HepG2 (cell line): Measurements from ENCODE around the gene INHBE. TPM values are rescaled to one million over a fixed set of nuclear protein-coding genes. Genes with fewer than 3 reads are reported as not detected.

Experiments
- HMG20A ChIP-seq: IDR thresholded peaks from 2 replicates; pipeline ENCODE4 v1.6.1; 2016; ENCODE audit warnings: borderline replicate concordance
- HNRNPLL ChIP-seq: fragments of 200-400 bp; formaldehyde crosslinking; IDR thresholded peaks from 2 replicates; pipeline ENCODE4 v1.6.1; 2017; ENCODE audit warnings: mild to moderate bottlenecking, low read depth, low read length; ENCODE audit not compliant: poor library complexity, severe bottlenecking
- WIZ ChIP-seq: sonication (generic); formaldehyde crosslinking; IDR thresholded peaks from 2 replicates; pipeline ENCODE4 v1.5.1; 2020; ENCODE audit warnings: mild to moderate bottlenecking, missing genetic modification reagents
- ZNF333 ChIP-seq: sonication (generic); formaldehyde crosslinking; IDR thresholded peaks from 2 replicates; pipeline ENCODE4 v1.4.0; 2020; ENCODE audit warnings: mild to moderate bottlenecking, missing genetic modification reagents, borderline replicate concordance
- polyA plus RNA-seq, 8 experiments: library from polyadenylated mRNA; depleted of rRNA in 3 of 8; stranded (reverse) in 7 of 8; unstranded in 1 of 8; fragments of >200 nt; fragmentation: Illumina TruSeq in 4 of 8; extraction: Trizol in 4 of 8; gene quantifications; 2 replicates each; pipeline versions ENCODE4 v1.2.1 to v1.2.3, GENCODE V29; 2011 to 2016; ENCODE audit warnings: low read depth in 4 of 8, missing spikeins in 1 of 8, mixed read lengths in 1 of 8; ENCODE audit not compliant: insufficient read depth in 1 of 8
- total RNA-seq, 5 experiments: library from RNA; depleted of rRNA; stranded (reverse); fragments of >200 nt; fragmentation: Illumina TruSeq; extraction: Trizol; gene quantifications; 2 replicates each; pipeline ENCODE4 v1.2.3, GENCODE V29; 2016; ENCODE audit warnings: low read depth in 1 of 5
- TF ChIP-seq, protein P1 (sequence below): sonication (generic); formaldehyde crosslinking; IDR thresholded peaks from 2 replicates; pipeline ENCODE4 v1.9.0; 2021; ENCODE audit warnings: missing genetic modification reagents, borderline replicate concordance
- TF ChIP-seq, protein P2 (sequence below): sonication (generic); formaldehyde crosslinking; IDR thresholded peaks from 2 replicates; pipeline ENCODE4 v1.9.0; 2021; ENCODE audit warnings: mild to moderate bottlenecking, missing genetic modification reagents

Gene INHBE
- total and polyA plus RNA-seq, 2 of the 13 experiments (the other 11 are each of a cell fraction or from before 2014, with no cell fraction given), result 17.0 to 32.0 TPM

DNA sequence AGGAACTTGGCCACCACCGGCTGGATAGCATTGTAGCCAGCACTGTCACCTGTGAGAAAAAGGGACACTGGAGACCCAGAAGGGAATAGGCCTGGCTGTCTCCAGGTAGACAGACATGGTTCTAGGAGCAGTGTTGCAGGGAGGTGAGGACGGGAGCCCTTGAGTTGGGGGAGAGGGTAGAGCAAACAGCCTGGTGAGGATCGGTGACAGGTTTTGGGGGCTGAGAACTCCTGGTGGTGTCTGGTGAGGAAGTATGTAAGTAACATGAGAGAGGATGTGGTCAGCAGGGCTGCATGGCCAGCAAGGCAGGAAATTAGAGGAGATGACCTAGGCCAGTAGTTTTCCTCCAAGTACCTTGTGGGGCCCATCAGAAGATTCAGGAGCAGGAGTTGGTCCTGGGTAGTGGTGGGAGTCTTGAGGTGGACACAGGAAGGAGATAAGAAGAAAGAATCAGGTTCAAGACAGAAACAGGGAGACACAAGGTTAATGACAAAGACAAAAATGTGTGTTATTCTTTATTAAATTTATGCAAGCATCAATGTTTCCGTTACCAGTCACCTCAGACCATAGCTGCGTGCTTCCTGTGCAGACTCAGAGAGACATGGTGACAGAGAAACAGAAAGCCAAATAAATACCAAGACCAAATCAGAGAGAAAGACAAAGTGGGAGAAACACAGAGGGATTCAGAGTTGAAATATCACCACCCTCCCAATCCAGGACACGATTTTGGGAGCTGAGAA lies 24.4 kb downstream of the INHBE start, which contains the start of gene ARHGAP9 (continued):
- TF ChIP-seq HNRNPLL, result no peak
- TF ChIP-seq, protein P1, sequence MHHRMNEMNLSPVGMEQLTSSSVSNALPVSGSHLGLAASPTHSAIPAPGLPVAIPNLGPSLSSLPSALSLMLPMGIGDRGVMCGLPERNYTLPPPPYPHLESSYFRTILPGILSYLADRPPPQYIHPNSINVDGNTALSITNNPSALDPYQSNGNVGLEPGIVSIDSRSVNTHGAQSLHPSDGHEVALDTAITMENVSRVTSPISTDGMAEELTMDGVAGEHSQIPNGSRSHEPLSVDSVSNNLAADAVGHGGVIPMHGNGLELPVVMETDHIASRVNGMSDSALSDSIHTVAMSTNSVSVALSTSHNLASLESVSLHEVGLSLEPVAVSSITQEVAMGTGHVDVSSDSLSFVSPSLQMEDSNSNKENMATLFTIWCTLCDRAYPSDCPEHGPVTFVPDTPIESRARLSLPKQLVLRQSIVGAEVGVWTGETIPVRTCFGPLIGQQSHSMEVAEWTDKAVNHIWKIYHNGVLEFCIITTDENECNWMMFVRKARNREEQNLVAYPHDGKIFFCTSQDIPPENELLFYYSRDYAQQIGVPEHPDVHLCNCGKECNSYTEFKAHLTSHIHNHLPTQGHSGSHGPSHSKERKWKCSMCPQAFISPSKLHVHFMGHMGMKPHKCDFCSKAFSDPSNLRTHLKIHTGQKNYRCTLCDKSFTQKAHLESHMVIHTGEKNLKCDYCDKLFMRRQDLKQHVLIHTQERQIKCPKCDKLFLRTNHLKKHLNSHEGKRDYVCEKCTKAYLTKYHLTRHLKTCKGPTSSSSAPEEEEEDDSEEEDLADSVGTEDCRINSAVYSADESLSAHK (CRISPR knock-in tag), result no peak
- no peak for TF ChIP-seq HMG20A
- TF ChIP-seq, protein P2, sequence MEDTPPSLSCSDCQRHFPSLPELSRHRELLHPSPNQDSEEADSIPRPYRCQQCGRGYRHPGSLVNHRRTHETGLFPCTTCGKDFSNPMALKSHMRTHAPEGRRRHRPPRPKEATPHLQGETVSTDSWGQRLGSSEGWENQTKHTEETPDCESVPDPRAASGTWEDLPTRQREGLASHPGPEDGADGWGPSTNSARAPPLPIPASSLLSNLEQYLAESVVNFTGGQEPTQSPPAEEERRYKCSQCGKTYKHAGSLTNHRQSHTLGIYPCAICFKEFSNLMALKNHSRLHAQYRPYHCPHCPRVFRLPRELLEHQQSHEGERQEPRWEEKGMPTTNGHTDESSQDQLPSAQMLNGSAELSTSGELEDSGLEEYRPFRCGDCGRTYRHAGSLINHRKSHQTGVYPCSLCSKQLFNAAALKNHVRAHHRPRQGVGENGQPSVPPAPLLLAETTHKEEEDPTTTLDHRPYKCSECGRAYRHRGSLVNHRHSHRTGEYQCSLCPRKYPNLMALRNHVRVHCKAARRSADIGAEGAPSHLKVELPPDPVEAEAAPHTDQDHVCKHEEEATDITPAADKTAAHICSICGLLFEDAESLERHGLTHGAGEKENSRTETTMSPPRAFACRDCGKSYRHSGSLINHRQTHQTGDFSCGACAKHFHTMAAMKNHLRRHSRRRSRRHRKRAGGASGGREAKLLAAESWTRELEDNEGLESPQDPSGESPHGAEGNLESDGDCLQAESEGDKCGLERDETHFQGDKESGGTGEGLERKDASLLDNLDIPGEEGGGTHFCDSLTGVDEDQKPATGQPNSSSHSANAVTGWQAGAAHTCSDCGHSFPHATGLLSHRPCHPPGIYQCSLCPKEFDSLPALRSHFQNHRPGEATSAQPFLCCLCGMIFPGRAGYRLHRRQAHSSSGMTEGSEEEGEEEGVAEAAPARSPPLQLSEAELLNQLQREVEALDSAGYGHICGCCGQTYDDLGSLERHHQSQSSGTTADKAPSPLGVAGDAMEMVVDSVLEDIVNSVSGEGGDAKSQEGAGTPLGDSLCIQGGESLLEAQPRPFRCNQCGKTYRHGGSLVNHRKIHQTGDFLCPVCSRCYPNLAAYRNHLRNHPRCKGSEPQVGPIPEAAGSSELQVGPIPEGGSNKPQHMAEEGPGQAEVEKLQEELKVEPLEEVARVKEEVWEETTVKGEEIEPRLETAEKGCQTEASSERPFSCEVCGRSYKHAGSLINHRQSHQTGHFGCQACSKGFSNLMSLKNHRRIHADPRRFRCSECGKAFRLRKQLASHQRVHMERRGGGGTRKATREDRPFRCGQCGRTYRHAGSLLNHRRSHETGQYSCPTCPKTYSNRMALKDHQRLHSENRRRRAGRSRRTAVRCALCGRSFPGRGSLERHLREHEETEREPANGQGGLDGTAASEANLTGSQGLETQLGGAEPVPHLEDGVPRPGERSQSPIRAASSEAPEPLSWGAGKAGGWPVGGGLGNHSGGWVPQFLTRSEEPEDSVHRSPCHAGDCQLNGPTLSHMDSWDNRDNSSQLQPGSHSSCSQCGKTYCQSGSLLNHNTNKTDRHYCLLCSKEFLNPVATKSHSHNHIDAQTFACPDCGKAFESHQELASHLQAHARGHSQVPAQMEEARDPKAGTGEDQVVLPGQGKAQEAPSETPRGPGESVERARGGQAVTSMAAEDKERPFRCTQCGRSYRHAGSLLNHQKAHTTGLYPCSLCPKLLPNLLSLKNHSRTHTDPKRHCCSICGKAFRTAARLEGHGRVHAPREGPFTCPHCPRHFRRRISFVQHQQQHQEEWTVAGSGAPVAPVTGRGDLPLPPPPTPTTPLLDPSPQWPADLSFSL, result no peak
- no peak for TF ChIP-seq WIZ (CRISPR knock-in tag)
- no peak for TF ChIP-seq ZNF333
